SK-N-MC (cell line): ENCODE data around the gene PSMG4.

Source experiments
- EZH2 ChIP-seq: fragments of 200-600 bp; sonication (generic); IDR thresholded peaks from one replicate; pipeline ENCODE4 v1.6.1; 2017; ENCODE audit warnings: antibody characterized with exemption
- POLR2AphosphoS5 ChIP-seq: IDR thresholded peaks from 2 replicates; pipeline ENCODE4 v1.6.1; 2012; ENCODE audit warnings: mild to moderate bottlenecking, low read depth, low read length, borderline replicate concordance

- TF ChIP-seq EZH2: no peak
- no peak for TF ChIP-seq POLR2AphosphoS5
Observed at GRCh38 chr6:3316818-3317217, 58.1 kb downstream of the PSMG4 start.
